HL-60 (cell line): ENCODE measurements around the gene INTS1.
A peak's percentile ranks its signal among the peaks of the same experiment; 100 is the strongest.

Source experiments
- DNase-seq, 2 experiments: peaks; one replicate each; pipeline ENCODE4 v3.0.0-alpha.2; 2010 to 2020; ENCODE audit warnings: low read depth in 1 of 2, low spot score in 1 of 2
- H3K27ac ChIP-seq: fragments of 250-450 bp; sonication (Bioruptor Pico); replicated peaks from 2 replicates; pipeline ENCODE4 v1.5.1; 2020; ENCODE audit warnings: mild to moderate bottlenecking, moderate library complexity
- H3K27me3 ChIP-seq: fragments of 250-450 bp; sonication (Bioruptor Pico); 2 replicates; pipeline ENCODE4 v1.5.1; 2021; ENCODE audit warnings: mild to moderate bottlenecking, moderate library complexity; ENCODE audit not compliant: insufficient read depth, poor library complexity, severe bottlenecking
- H3K4me3 ChIP-seq: replicated peaks from 2 replicates; pipeline ENCODE4 v1.5.1; 2011; ENCODE audit warnings: mild to moderate bottlenecking, control low read depth, low read length; ENCODE audit not compliant: insufficient read depth
- GABPA ChIP-seq: IDR thresholded peaks from 2 replicates; pipeline ENCODE4 v1.6.1; 2012; ENCODE audit warnings: low read depth
- POLR2AphosphoS5 ChIP-seq: IDR thresholded peaks from 2 replicates; pipeline ENCODE4 v1.6.1; 2012; ENCODE audit warnings: low read depth
- SPI1 ChIP-seq: IDR thresholded peaks from 2 replicates; pipeline ENCODE4 v1.6.1; 2012; ENCODE audit warnings: low read depth, mild to moderate bottlenecking, borderline replicate concordance
- TF ChIP-seq, protein P1 (sequence below): IDR thresholded peaks from 2 replicates; pipeline ENCODE4 v1.6.1; 2012; ENCODE audit warnings: low read depth; ENCODE audit not compliant: insufficient replicate concordance
- TF ChIP-seq, protein P2 (sequence below): IDR thresholded peaks from one replicate; pipeline ENCODE4 v1.5.1; 2011; ENCODE audit warnings: low read length, control low read depth, inconsistent platforms; ENCODE audit not compliant: insufficient read depth

Gene INTS1

DNA sequence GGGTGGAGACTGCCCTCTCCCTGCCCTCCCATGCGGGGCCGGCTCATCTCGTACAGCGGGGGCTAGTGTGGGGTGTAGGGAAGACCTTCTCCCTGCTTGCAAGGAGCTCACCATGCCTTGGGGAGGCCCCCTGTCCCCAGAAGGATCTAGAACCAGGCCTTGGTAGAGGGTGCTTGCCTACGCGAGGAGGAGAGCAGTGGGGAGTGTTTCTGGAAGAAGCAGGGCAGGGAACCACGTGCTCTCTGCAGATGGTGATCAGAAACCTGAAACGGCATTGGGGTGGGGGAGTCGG is 29.0 kb upstream of the INTS1 start:
- Histone ChIP-seq H3K4me3 (peak overlapping the region; percentile 68), H3K27ac (peak overlapping the region; percentile 91), H3K27me3 (no peaks in the 10 kb centered on the region)
- TF ChIP-seq, protein P1, sequence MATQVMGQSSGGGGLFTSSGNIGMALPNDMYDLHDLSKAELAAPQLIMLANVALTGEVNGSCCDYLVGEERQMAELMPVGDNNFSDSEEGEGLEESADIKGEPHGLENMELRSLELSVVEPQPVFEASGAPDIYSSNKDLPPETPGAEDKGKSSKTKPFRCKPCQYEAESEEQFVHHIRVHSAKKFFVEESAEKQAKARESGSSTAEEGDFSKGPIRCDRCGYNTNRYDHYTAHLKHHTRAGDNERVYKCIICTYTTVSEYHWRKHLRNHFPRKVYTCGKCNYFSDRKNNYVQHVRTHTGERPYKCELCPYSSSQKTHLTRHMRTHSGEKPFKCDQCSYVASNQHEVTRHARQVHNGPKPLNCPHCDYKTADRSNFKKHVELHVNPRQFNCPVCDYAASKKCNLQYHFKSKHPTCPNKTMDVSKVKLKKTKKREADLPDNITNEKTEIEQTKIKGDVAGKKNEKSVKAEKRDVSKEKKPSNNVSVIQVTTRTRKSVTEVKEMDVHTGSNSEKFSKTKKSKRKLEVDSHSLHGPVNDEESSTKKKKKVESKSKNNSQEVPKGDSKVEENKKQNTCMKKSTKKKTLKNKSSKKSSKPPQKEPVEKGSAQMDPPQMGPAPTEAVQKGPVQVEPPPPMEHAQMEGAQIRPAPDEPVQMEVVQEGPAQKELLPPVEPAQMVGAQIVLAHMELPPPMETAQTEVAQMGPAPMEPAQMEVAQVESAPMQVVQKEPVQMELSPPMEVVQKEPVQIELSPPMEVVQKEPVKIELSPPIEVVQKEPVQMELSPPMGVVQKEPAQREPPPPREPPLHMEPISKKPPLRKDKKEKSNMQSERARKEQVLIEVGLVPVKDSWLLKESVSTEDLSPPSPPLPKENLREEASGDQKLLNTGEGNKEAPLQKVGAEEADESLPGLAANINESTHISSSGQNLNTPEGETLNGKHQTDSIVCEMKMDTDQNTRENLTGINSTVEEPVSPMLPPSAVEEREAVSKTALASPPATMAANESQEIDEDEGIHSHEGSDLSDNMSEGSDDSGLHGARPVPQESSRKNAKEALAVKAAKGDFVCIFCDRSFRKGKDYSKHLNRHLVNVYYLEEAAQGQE = no peak
- no peak for DNase-seq

DNA sequence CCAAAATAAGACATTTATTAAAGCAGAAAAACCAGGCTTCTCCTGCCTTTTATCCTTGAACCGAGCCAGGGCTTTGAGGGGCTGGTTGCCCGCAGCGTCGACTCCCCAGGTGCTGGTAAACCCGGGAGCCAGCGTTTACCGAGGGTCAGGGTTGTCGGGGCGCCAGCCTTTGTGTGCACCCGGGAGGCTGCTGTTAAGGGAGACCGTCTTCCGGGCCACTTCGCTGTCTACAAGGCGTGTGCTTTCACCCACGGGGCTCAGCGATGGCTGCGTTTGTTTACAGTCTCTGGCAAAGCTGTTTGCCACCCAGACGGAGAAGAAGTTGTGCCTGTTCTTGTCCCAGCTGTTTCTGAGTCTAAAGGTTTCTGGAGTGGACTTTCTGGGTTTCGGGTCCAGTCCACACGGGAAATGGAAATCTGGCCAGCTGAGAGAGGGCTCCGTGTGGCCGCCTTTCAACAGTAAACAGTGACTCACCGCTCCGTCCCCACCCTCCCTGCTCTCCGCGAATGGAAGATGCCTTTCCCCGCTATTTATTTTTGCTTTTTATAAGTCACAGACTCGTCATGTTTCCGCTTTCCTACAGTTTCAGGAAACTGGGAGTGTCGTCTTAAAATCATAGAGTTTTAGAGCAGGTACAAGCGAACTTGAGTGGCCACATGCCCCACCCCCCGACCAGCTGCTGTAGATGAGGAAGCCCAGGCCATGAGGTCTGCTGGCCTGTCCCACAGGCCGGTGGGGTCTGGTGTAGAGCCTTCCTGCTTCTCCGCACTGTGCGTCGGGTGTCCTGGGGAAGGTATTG is 28.5 kb upstream of the INTS1 start:
- H3K27me3 ChIP-seq = no peaks in the 10 kb centered on the region
- peak overlapping the region; percentile 91 for H3K27ac ChIP-seq
- peak; percentile 49; the same call in 1 of the 2 replicates for TF ChIP-seq SPI1
- TF ChIP-seq, protein P1 = no peak
- TF ChIP-seq, protein P2, sequence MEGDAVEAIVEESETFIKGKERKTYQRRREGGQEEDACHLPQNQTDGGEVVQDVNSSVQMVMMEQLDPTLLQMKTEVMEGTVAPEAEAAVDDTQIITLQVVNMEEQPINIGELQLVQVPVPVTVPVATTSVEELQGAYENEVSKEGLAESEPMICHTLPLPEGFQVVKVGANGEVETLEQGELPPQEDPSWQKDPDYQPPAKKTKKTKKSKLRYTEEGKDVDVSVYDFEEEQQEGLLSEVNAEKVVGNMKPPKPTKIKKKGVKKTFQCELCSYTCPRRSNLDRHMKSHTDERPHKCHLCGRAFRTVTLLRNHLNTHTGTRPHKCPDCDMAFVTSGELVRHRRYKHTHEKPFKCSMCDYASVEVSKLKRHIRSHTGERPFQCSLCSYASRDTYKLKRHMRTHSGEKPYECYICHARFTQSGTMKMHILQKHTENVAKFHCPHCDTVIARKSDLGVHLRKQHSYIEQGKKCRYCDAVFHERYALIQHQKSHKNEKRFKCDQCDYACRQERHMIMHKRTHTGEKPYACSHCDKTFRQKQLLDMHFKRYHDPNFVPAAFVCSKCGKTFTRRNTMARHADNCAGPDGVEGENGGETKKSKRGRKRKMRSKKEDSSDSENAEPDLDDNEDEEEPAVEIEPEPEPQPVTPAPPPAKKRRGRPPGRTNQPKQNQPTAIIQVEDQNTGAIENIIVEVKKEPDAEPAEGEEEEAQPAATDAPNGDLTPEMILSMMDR = no peak
- no peak for TF ChIP-seq POLR2AphosphoS5
- peak overlapping the region; percentile 68 for H3K4me3 ChIP-seq
- peak; percentile 88 to 89 for DNase-seq

DNA sequence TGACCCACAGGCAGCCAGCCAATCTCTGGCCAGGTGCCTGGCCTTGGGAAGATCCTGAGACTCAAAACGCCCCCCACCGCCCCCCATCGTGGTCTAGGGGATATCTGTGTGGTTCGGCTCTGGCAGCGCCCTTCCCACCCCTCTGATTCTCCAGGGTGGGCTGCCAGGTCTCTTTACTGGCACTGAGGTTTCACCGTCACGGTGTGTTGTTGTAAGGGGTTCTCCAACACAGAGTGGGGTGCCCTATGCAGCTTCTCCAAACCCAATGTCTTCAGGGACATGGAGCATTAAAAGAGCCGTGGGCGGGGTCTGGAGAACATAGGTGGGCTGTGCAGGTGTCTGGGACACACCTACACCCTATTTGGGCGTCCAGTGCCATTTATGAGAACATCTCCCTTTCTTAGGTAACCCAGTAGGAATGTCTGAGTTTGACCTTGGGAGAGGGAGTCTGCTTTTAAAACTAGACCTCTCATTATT is 27.8 kb upstream of the INTS1 start:
- Histone ChIP-seq H3K27me3 (no peaks in the 10 kb centered on the region), H3K27ac (peak overlapping the region; percentile 91), H3K4me3 (peak overlapping the region; percentile 68)
- no peak for DNase-seq
- TF ChIP-seq SPI1 (no peak), POLR2AphosphoS5 (no peak), GABPA (no peak)
- TF ChIP-seq, protein P2 = no peak
- TF ChIP-seq, protein P1 = no peak
